Gastrocnemius medialis (tissue), 4 donors: Measurements from ENCODE around the gene HLCS. TPM values are rescaled to one million over a fixed set of nuclear protein-coding genes. Genes with fewer than 3 reads are reported as not detected.

Source experiments
- ATAC-seq, 2 donors: fragments of 150-250 bp; one replicate each; pipeline ENCODE4 v1.9.1; 2016
- DNase-seq, 2 donors: peaks; one replicate each; pipeline ENCODE4 v3.0.0-alpha.2; 2019
- H3K27ac ChIP-seq, 4 donors: fragments of 200-600 bp; sonication (generic); 1 replicate in 1 of 4; 2 replicates in 3 of 4; pipeline ENCODE4 v1.5.1; 2016 to 2018; ENCODE audit warnings: mild to moderate bottlenecking in 2 of 4, moderate library complexity in 1 of 4
- H3K27me3 ChIP-seq, 3 donors: fragments of 200-600 bp; sonication (generic) in 2 of 3; 1 replicate in 1 of 3; 2 replicates in 2 of 3; pipeline versions ENCODE4 v1.5.1 to v1.6.0; 2016 to 2019; ENCODE audit warnings: mild to moderate bottlenecking in 1 of 3, moderate library complexity in 1 of 3
- H3K36me3 ChIP-seq, 2 donors: fragments of 200-600 bp; sonication (generic) in 1 of 2; one replicate each; pipeline ENCODE4 v1.5.1; 2017 to 2018
- H3K4me1 ChIP-seq, 2 donors: fragments of 200-600 bp; sonication (generic) in 1 of 2; one replicate each; pipeline ENCODE4 v1.5.1; 2016 to 2017; ENCODE audit warnings: mild to moderate bottlenecking in 2 of 2
- H3K4me3 ChIP-seq, 4 donors: fragments of 200-600 bp; sonication (generic) in 3 of 4; 1 replicate in 1 of 4; 2 replicates in 3 of 4; pipeline ENCODE4 v1.5.1; 2016 to 2019; ENCODE audit warnings: mild to moderate bottlenecking in 2 of 4
- H3K9me3 ChIP-seq, 3 donors: fragments of 200-600 bp; sonication (generic) in 2 of 3; 1 replicate in 1 of 3; 2 replicates in 2 of 3; pipeline ENCODE4 v1.5.1; 2016 to 2019
- CTCF ChIP-seq, 5 experiments: fragments of 450-650 bp in 3 of 5; fragments of 200-600 bp in 2 of 5; sonication (generic) in 2 of 5; IDR thresholded peaks in 4 of 5; conservative IDR thresholded peaks in 1 of 5; 1 replicate in 4 of 5; 2 replicates in 1 of 5; pipeline ENCODE4 v1.5.1; 2016 to 2019; ENCODE audit warnings: antibody characterized with exemption in 5 of 5, mild to moderate bottlenecking in 3 of 5, moderate library complexity in 3 of 5
- POLR2A ChIP-seq, 2 donors: fragments of 450-650 bp; IDR thresholded peaks; one replicate each; pipeline ENCODE4 v1.6.1; 2017; ENCODE audit warnings: antibody characterized with exemption in 2 of 2, mild to moderate bottlenecking in 2 of 2, moderate library complexity in 2 of 2
- in situ Hi-C, 4 donors: fragments of 200-750 bp; cut with MboI; loops; one replicate each; pipeline versions ENCODE4 v1.15.0 to v1.8.0; 2017; ENCODE audit warnings: low sequenced_read_pairs in 4 of 4
- intact Hi-C: fragments of 100-400 bp; cut with DNase I; formaldehyde crosslinking; loops from one replicate; pipeline ENCODE4 v1.15.1; 2023; ENCODE audit warnings: low total_unique reads
- total RNA-seq, 4 donors: library from RNA; depleted of rRNA; stranded (reverse); fragments of >200 nt; gene quantifications; one replicate each; pipeline versions ENCODE4 v1.1.0 to v1.2.3, GENCODE V29; 2016

HLCS gene
- total RNA-seq, 4 donors from 2014 or later = 10.6 to 18.4 (median 15.4) TPM

- Histone ChIP-seq H3K36me3 (no peaks in the 10 kb centered on the region), H3K9me3 (no peaks in the 10 kb centered on the region), H3K4me3 (no peak overlapping the region), H3K27me3 (no peaks in the 10 kb centered on the region), H3K4me1 (peaks cover 5 to 6% of the 10 kb centered on the region in 2 donors), H3K27ac (no peak overlapping the region)
- ATAC-seq (no peak), DNase-seq (no peak)
- intact Hi-C loops = no loop called here
- in situ Hi-C loops = no loop called here
- TF ChIP-seq CTCF (IDR thresholded peaks at IDR 0.05 in 4 of 5, conservative IDR thresholded peaks at IDR 0.05 in 1 of 5) (no peak), POLR2A (IDR thresholded peaks at IDR 0.05) (no peak)
Measured at GRCh38 chr21:36791180-36791579, 175.3 kb downstream of the HLCS start.

GRCh38 chr21:36790616-36791015 lies 175.9 kb downstream of the HLCS start:
- no peaks in the 10 kb centered on the region for H3K27me3 ChIP-seq
- ATAC-seq = no peak
- intact Hi-C loops = no loop called here

GRCh38 chr21:36788120-36788638 lies 178.3 kb downstream of the HLCS start:
- DNase-seq (no peak), ATAC-seq (no peak)
- Histone ChIP-seq H3K4me1 (peaks cover 5 to 6% of the 10 kb centered on the region in 2 donors), H3K27ac (no peak overlapping the region), H3K9me3 (no peaks in the 10 kb centered on the region), H3K36me3 (no peaks in the 10 kb centered on the region), H3K27me3 (no peaks in the 10 kb centered on the region), H3K4me3 (no peak overlapping the region)
- in situ Hi-C loops = no loop called here
- intact Hi-C loops = no loop called here
- TF ChIP-seq CTCF (IDR thresholded peaks at IDR 0.05 in 4 of 5, conservative IDR thresholded peaks at IDR 0.05 in 1 of 5) (no peak), POLR2A (IDR thresholded peaks at IDR 0.05) (no peak)

More at GRCh38 chr21:36790616-36791015, 175.9 kb downstream of the HLCS start:
- Histone ChIP-seq H3K36me3 (no peaks in the 10 kb centered on the region), H3K4me1 (peaks cover 5 to 6% of the 10 kb centered on the region in 2 donors), H3K9me3 (no peaks in the 10 kb centered on the region), H3K4me3 (no peak overlapping the region), H3K27ac (no peak overlapping the region)
- TF ChIP-seq CTCF (IDR thresholded peaks at IDR 0.05 in 4 of 5, conservative IDR thresholded peaks at IDR 0.05 in 1 of 5) (no peak), POLR2A (IDR thresholded peaks at IDR 0.05) (no peak)
- in situ Hi-C loops = no loop called here
- no peak for DNase-seq

GRCh38 chr21:36786186-36786585 lies 180.3 kb downstream of the HLCS start:
- Histone ChIP-seq H3K4me1 (no peaks in the 10 kb centered on the region), H3K9me3 (no peaks in the 10 kb centered on the region), H3K36me3 (no peaks in the 10 kb centered on the region), H3K4me3 (no peak overlapping the region), H3K27ac (no peak overlapping the region), H3K27me3 (no peaks in the 10 kb centered on the region)
- in situ Hi-C loops = no loop called here
- intact Hi-C loops = no loop called here
- DNase-seq = no peak
- TF ChIP-seq CTCF (IDR thresholded peaks at IDR 0.05 in 4 of 5, conservative IDR thresholded peaks at IDR 0.05 in 1 of 5) (no peak), POLR2A (IDR thresholded peaks at IDR 0.05) (no peak)
- ATAC-seq = no peak

- no peaks in the 10 kb centered on the region for H3K4me1 ChIP-seq
- ATAC-seq (no peak), DNase-seq (no peak)
- no peak overlapping the region for H3K27ac ChIP-seq
- TF ChIP-seq CTCF (IDR thresholded peaks at IDR 0.05 in 4 of 5, conservative IDR thresholded peaks at IDR 0.05 in 1 of 5) (no peak), POLR2A (IDR thresholded peaks at IDR 0.05) (no peak)
- no peaks in the 10 kb centered on the region for H3K36me3 ChIP-seq
- H3K27me3 ChIP-seq = no peaks in the 10 kb centered on the region
- H3K9me3 ChIP-seq = no peaks in the 10 kb centered on the region
- intact Hi-C loops (no loop called here), in situ Hi-C loops (no loop called here)
- no peak overlapping the region for H3K4me3 ChIP-seq
Measured at GRCh38 chr21:36785615-36786014, 180.9 kb downstream of the HLCS start.
